ENCODE data around the gene EEF1AKMT1. TPM values are rescaled to one million over a fixed set of nuclear protein-coding genes. Genes with fewer than 3 reads are reported as not detected.
A peak's percentile ranks its signal among the peaks of the same experiment; 100 is the strongest.

EEF1AKMT1 gene, protein sequence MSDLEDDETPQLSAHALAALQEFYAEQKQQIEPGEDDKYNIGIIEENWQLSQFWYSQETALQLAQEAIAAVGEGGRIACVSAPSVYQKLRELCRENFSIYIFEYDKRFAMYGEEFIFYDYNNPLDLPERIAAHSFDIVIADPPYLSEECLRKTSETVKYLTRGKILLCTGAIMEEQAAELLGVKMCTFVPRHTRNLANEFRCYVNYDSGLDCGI
- 13.6 TPM for total RNA-seq

DNA sequence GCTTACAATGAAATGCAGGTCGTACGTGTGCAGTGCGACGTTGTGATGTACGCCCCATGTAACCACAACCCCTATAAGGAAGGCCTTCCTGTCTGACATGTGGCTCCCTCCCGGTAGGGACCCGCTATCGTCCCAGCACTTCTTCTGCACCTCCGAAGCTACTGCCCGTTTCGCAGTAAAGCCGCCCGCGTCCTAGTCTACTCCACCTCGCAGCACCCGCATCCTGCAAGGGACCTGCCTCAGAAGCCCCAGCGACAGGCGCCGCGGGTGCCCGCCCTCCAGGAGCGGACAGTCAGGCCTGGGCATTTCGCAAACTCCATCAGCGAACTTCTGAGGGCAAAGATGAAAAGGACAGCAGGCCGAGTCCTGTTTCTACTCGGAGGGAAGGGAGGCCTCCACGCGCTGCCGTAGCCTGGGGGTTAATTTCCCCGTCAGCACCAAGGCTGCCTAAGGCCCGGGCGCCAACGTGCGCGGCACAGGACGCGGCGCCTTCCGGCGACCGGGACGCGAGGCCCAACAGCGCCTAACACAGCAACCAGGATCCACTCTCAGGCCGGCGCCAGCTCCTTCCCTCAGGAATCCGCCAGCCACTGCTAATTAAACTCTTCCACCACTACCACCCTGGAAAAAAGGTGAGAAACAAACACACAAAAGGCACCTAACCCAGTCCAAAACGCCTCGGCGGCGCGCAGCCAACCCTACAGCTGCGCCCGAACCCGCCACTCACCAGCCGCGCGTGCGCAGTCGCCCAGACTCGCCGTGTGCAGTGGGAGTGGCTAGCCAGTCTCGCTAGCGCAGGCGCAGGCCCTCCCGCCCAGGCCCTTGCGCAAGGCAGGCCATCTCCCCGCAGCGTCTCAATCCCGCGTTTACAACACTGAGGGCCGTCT is at the start of gene EEF1AKMT1:
Gene EEF1AKMT1, minus strand, starts transcription at position 768 of the 887 bp plus-strand sequence. CDS start 16,363 bp downstream, outside the sequence.
- Histone ChIP-seq H3K4me1 (ENCODE audit: control insufficient read depth in 3 of 3, insufficient read depth in 3 of 3, low read length in 3 of 3) (peaks cover 7 to 13% (median 9%) of the 10 kb centered on the region in 3 donors), H3K4me3 (ENCODE audit: low read length in 3 of 3) (peak within 1 kb of the TSS; percentile 84 to 86 (median 86)), H3K36me3 (ENCODE audit: control insufficient read depth in 3 of 3, insufficient read depth in 3 of 3, low read length in 3 of 3) (peaks cover 0 to 7% (median 3%) of the 10 kb centered on the region in 3 donors), H3K27ac (ENCODE audit: low read depth, low read length) (peak within 1 kb of the TSS; percentile 90), H3K9me3 (ENCODE audit: control insufficient read depth in 3 of 3, low read length in 3 of 3) (no peaks in the 10 kb centered on the region), H3K9ac (ENCODE audit: low read depth in 1 of 3, low read length in 3 of 3) (peak within 1 kb of the TSS; percentile 89 to 95 (median 92)), H3K27me3 (ENCODE audit: control insufficient read depth in 3 of 3, insufficient read depth in 3 of 3, low read length in 3 of 3) (no peaks in the 10 kb centered on the region)

DNA sequence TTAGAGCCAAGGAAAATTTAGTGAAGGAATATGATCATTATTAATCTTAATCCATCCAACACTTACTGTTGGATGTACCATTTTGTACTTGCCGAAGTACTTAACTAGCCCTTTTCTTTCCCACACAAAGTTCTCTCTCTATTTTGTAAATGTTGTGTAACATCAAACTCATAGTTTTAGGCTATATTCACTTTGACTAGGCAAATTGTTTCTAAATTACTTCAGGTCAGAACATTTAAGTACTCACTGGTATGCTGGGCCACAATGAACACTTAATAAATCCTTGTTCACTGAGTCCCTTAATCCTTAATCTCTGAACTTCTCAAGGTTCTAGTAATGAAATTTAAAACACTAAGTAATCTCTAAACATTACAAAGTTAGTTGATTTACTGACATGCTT is 49.3 kb upstream of the EEF1AKMT1 start:
- Histone ChIP-seq H3K9ac (ENCODE audit: low read depth in 1 of 3, low read length in 3 of 3) (peak overlapping the region; percentile 33 to 69 (median 40)), H3K4me3 (ENCODE audit: low read length in 3 of 3) (peak overlapping the region in 1 of 3 donors; percentile 6), H3K4me1 (ENCODE audit: control insufficient read depth in 3 of 3, insufficient read depth in 3 of 3, low read length in 3 of 3) (peaks cover 0 to 6% (median 5%) of the 10 kb centered on the region in 3 donors), H3K9me3 (ENCODE audit: control insufficient read depth in 3 of 3, low read length in 3 of 3) (no peaks in the 10 kb centered on the region), H3K36me3 (ENCODE audit: control insufficient read depth in 3 of 3, insufficient read depth in 3 of 3, low read length in 3 of 3) (peaks cover 0 to 7% (median 5%) of the 10 kb centered on the region in 3 donors), H3K27me3 (ENCODE audit: control insufficient read depth in 3 of 3, insufficient read depth in 3 of 3, low read length in 3 of 3) (no peaks in the 10 kb centered on the region), H3K27ac (ENCODE audit: low read depth, low read length) (peak overlapping the region; percentile 88)

DNA sequence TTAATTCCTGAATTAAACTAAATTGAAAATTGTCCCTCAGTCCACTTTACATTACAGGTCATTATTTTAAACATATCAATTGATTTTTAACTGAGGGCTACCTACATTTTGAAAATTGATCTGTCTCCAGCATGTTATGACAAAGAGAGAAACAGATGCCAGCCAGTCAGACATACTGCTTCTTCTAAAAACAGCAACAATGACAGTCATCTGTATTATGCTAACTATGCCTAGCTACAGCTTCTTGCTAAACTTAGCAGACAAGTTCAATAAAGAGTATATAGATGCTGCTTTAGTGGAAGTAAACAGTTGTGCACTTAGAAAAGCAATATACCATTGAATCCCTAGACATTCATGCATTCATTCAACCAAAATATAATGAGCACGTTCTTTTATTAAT is 48.6 kb upstream of the EEF1AKMT1 start:
- Histone ChIP-seq H3K9ac (ENCODE audit: low read depth in 1 of 3, low read length in 3 of 3) (peak overlapping the region in 2 of 3 donors; percentile 64 to 69), H3K4me1 (ENCODE audit: control insufficient read depth in 3 of 3, insufficient read depth in 3 of 3, low read length in 3 of 3) (peaks cover 0 to 7% (median 6%) of the 10 kb centered on the region in 3 donors), H3K27me3 (ENCODE audit: control insufficient read depth in 3 of 3, insufficient read depth in 3 of 3, low read length in 3 of 3) (no peaks in the 10 kb centered on the region), H3K27ac (ENCODE audit: low read depth, low read length) (peak overlapping the region; percentile 88), H3K4me3 (ENCODE audit: low read length in 3 of 3) (peak overlapping the region in 1 of 3 donors; percentile 69), H3K9me3 (ENCODE audit: control insufficient read depth in 3 of 3, low read length in 3 of 3) (no peaks in the 10 kb centered on the region), H3K36me3 (ENCODE audit: control insufficient read depth in 3 of 3, insufficient read depth in 3 of 3, low read length in 3 of 3) (peaks cover 0 to 7% (median 5%) of the 10 kb centered on the region in 3 donors)

GRCh38 chr13:20819715-20820114 is 46.0 kb upstream of the EEF1AKMT1 start:
- Histone ChIP-seq H3K36me3 (ENCODE audit: control insufficient read depth in 3 of 3, insufficient read depth in 3 of 3, low read length in 3 of 3) (peaks cover 2 to 7% (median 5%) of the 10 kb centered on the region in 3 donors), H3K4me3 (ENCODE audit: low read length in 3 of 3) (peak overlapping the region; percentile 41 to 69 (median 66)), H3K27me3 (ENCODE audit: control insufficient read depth in 3 of 3, insufficient read depth in 3 of 3, low read length in 3 of 3) (no peaks in the 10 kb centered on the region), H3K9ac (ENCODE audit: low read depth in 1 of 3, low read length in 3 of 3) (peak overlapping the region in 2 of 3 donors; percentile 25 to 69), H3K9me3 (ENCODE audit: control insufficient read depth in 3 of 3, low read length in 3 of 3) (no peaks in the 10 kb centered on the region), H3K4me1 (ENCODE audit: control insufficient read depth in 3 of 3, insufficient read depth in 3 of 3, low read length in 3 of 3) (peaks cover 5 to 13% (median 7%) of the 10 kb centered on the region in 3 donors), H3K27ac (ENCODE audit: low read depth, low read length) (peak overlapping the region; percentile 39)

- no peaks in the 10 kb centered on the region for H3K9me3 ChIP-seq (ENCODE audit: control insufficient read depth in 3 of 3, low read length in 3 of 3)
- H3K4me3 ChIP-seq (ENCODE audit: low read length in 3 of 3): peak overlapping the region in 1 of 3 donors; percentile 10
- H3K27me3 ChIP-seq (ENCODE audit: control insufficient read depth in 3 of 3, insufficient read depth in 3 of 3, low read length in 3 of 3): no peaks in the 10 kb centered on the region
- H3K27ac ChIP-seq (ENCODE audit: low read depth, low read length): peak overlapping the region; percentile 78
- H3K9ac ChIP-seq (ENCODE audit: low read depth in 1 of 3, low read length in 3 of 3): peak overlapping the region in 2 of 3 donors; percentile 51
- H3K4me1 ChIP-seq (ENCODE audit: control insufficient read depth in 3 of 3, insufficient read depth in 3 of 3, low read length in 3 of 3): peaks cover 11 to 18% (median 13%) of the 10 kb centered on the region in 3 donors
- peaks cover 7 to 10% (median 8%) of the 10 kb centered on the region in 3 donors for H3K36me3 ChIP-seq (ENCODE audit: control insufficient read depth in 3 of 3, insufficient read depth in 3 of 3, low read length in 3 of 3)
These were observed 41.7 kb upstream of the EEF1AKMT1 start for GRCh38 chr13:20815464-20815863.

DNA sequence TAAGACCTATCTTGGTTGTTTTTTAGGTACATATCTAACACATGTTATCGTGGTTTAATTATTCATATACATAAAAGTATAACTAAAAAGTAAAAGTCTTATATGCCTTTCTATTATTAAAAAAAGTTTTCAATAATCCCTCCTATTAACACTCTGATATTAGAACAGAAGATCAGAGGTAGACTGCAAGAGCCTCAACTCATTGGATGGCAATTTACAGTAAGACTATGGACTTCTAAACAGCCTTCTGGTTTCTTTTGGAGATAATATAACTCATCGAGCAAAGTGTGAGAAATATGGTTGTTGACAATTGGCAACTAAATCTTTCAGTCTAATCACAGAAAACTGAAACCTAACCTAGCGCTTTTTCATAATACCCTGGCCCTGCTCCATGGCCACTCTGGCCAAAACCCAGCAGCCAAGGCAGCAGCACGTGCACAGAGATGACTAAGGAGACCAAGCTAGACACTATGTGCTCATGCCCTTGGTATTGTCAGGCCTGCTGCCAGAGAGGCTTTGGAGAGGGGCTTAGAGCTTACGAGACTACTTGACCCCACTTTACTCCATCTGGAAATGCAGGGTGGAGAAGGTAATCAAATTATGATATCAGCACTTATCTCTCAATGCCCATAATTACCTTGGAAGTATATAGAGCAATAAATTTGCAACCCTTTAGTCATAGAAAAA is 40.6 kb upstream of the EEF1AKMT1 start:
- Histone ChIP-seq H3K9ac (ENCODE audit: low read depth in 1 of 3, low read length in 3 of 3) (peak overlapping the region; percentile 36 to 67 (median 51)), H3K36me3 (ENCODE audit: control insufficient read depth in 3 of 3, insufficient read depth in 3 of 3, low read length in 3 of 3) (peaks cover 8 to 12% (median 11%) of the 10 kb centered on the region in 3 donors), H3K4me1 (ENCODE audit: control insufficient read depth in 3 of 3, insufficient read depth in 3 of 3, low read length in 3 of 3) (peaks cover 11 to 18% (median 14%) of the 10 kb centered on the region in 3 donors), H3K27ac (ENCODE audit: low read depth, low read length) (peak overlapping the region; percentile 78), H3K4me3 (ENCODE audit: low read length in 3 of 3) (peak overlapping the region in 1 of 3 donors; percentile 57), H3K27me3 (ENCODE audit: control insufficient read depth in 3 of 3, insufficient read depth in 3 of 3, low read length in 3 of 3) (no peaks in the 10 kb centered on the region), H3K9me3 (ENCODE audit: control insufficient read depth in 3 of 3, low read length in 3 of 3) (no peaks in the 10 kb centered on the region)

DNA sequence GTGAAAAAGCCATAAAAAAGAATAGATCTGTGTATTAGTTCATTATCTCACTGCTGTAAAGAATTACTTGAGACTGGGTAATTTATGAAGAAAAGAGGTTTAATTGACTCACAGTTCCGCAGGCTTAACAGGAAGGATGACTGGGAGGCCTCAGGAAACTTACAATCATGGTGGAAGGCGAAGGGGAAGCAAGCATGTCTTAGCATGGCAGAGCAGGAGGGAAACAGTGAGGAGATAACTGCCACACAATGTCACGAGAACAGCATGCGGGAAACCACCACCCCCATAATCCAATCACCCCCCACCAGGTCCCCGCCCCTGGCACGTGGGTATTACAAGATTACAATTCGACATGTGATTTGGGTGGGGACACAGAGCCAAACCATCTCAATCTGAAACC is 39.1 kb upstream of the EEF1AKMT1 start:
- H3K4me1 ChIP-seq (ENCODE audit: control insufficient read depth in 3 of 3, insufficient read depth in 3 of 3, low read length in 3 of 3): peaks cover 13 to 18% (median 17%) of the 10 kb centered on the region in 3 donors
- H3K9ac ChIP-seq (ENCODE audit: low read depth in 1 of 3, low read length in 3 of 3): peak overlapping the region in 1 of 3 donors; percentile 10
- H3K4me3 ChIP-seq (ENCODE audit: low read length in 3 of 3): peak overlapping the region in 1 of 3 donors; percentile 59
- peak overlapping the region; percentile 78 for H3K27ac ChIP-seq (ENCODE audit: low read depth, low read length)
- H3K9me3 ChIP-seq (ENCODE audit: control insufficient read depth in 3 of 3, low read length in 3 of 3): no peaks in the 10 kb centered on the region
- no peaks in the 10 kb centered on the region for H3K27me3 ChIP-seq (ENCODE audit: control insufficient read depth in 3 of 3, insufficient read depth in 3 of 3, low read length in 3 of 3)
- peaks cover 15 to 23% (median 22%) of the 10 kb centered on the region in 3 donors for H3K36me3 ChIP-seq (ENCODE audit: control insufficient read depth in 3 of 3, insufficient read depth in 3 of 3, low read length in 3 of 3)

- peaks cover 23 to 32% (median 31%) of the 10 kb centered on the region in 3 donors for H3K36me3 ChIP-seq (ENCODE audit: control insufficient read depth in 3 of 3, insufficient read depth in 3 of 3, low read length in 3 of 3)
- peak overlapping the region; percentile 2 for H3K27ac ChIP-seq (ENCODE audit: low read depth, low read length)
- peak overlapping the region in 1 of 3 donors; percentile 57 for H3K9ac ChIP-seq (ENCODE audit: low read depth in 1 of 3, low read length in 3 of 3)
- peak overlapping the region in 2 of 3 donors; percentile 19 to 59 for H3K4me3 ChIP-seq (ENCODE audit: low read length in 3 of 3)
- no peaks in the 10 kb centered on the region for H3K9me3 ChIP-seq (ENCODE audit: control insufficient read depth in 3 of 3, low read length in 3 of 3)
- H3K4me1 ChIP-seq (ENCODE audit: control insufficient read depth in 3 of 3, insufficient read depth in 3 of 3, low read length in 3 of 3): peaks cover 13 to 17% (median 14%) of the 10 kb centered on the region in 3 donors
- no peaks in the 10 kb centered on the region for H3K27me3 ChIP-seq (ENCODE audit: control insufficient read depth in 3 of 3, insufficient read depth in 3 of 3, low read length in 3 of 3)
These were observed 37.0 kb upstream of the EEF1AKMT1 start for GRCh38 chr13:20810808-20811207.

- H3K27me3 ChIP-seq (ENCODE audit: control insufficient read depth in 3 of 3, insufficient read depth in 3 of 3, low read length in 3 of 3): no peaks in the 10 kb centered on the region
- H3K4me3 ChIP-seq (ENCODE audit: low read length in 3 of 3): no peak overlapping the region
- H3K9ac ChIP-seq (ENCODE audit: low read depth in 1 of 3, low read length in 3 of 3): no peak overlapping the region
- H3K9me3 ChIP-seq (ENCODE audit: control insufficient read depth in 3 of 3, low read length in 3 of 3): no peaks in the 10 kb centered on the region
- no peak overlapping the region for H3K27ac ChIP-seq (ENCODE audit: low read depth, low read length)
- peaks cover 5 to 9% (median 6%) of the 10 kb centered on the region in 3 donors for H3K4me1 ChIP-seq (ENCODE audit: control insufficient read depth in 3 of 3, insufficient read depth in 3 of 3, low read length in 3 of 3)
- peaks cover 26 to 39% (median 33%) of the 10 kb centered on the region in 3 donors for H3K36me3 ChIP-seq (ENCODE audit: control insufficient read depth in 3 of 3, insufficient read depth in 3 of 3, low read length in 3 of 3)
These were observed 35.1 kb upstream of the EEF1AKMT1 start for GRCh38 chr13:20808874-20809273.

All from skeletal muscle tissue (tissue), 4 donors.